H9 (cell line): ENCODE data around the gene GPR176. TPM values are rescaled to one million over a fixed set of nuclear protein-coding genes. Genes with fewer than 3 reads are reported as not detected.
A peak's percentile ranks its signal among the peaks of the same experiment; 100 is the strongest.

Experiments
- DNase-seq: peaks from one replicate; pipeline ENCODE4 v3.0.0-alpha.2; 2017
- H2AFZ ChIP-seq: one replicate; pipeline ENCODE4 v1.6.1; 2013; ENCODE audit warnings: mild to moderate bottlenecking, low read length, control low read depth, moderate library complexity
- H2AK5ac ChIP-seq: 2 replicates; pipeline ENCODE4 v1.6.1; 2013; ENCODE audit warnings: low read length, control low read depth, mixed read lengths; ENCODE audit not compliant: insufficient read length
- H2BK120ac ChIP-seq: one replicate; pipeline ENCODE4 v1.6.1; 2013; ENCODE audit warnings: low read depth, mild to moderate bottlenecking, low read length, control low read depth, inconsistent platforms; ENCODE audit not compliant: poor library complexity, severe bottlenecking
- H2BK12ac ChIP-seq: 2 replicates; pipeline ENCODE4 v1.6.1; 2013; ENCODE audit warnings: low read length, control low read depth, mixed read lengths, low read depth; ENCODE audit not compliant: insufficient read length
- H2BK15ac ChIP-seq: 2 replicates; pipeline ENCODE4 v1.6.1; 2013; ENCODE audit warnings: low read depth, low read length, control low read depth
- H2BK20ac ChIP-seq: one replicate; pipeline ENCODE4 v1.6.1; 2013; ENCODE audit warnings: low read depth, mild to moderate bottlenecking, low read length, control low read depth, inconsistent platforms; ENCODE audit not compliant: poor library complexity, severe bottlenecking
- H2BK5ac ChIP-seq: 2 replicates; pipeline ENCODE4 v1.6.1; 2013; ENCODE audit warnings: low read length, control low read depth, mixed read lengths; ENCODE audit not compliant: insufficient read length
- H3K14ac ChIP-seq: 2 replicates; pipeline ENCODE4 v1.6.1; 2013; ENCODE audit warnings: low read length, control low read depth; ENCODE audit not compliant: insufficient read depth
- H3K18ac ChIP-seq: 2 replicates; pipeline ENCODE4 v1.6.1; 2013; ENCODE audit warnings: low read depth, mild to moderate bottlenecking, mixed read lengths, low read length, control low read depth; ENCODE audit not compliant: insufficient read length
- H3K23ac ChIP-seq: 2 replicates; pipeline ENCODE4 v1.6.1; 2013; ENCODE audit warnings: low read length, control low read depth, mixed read lengths, low read depth; ENCODE audit not compliant: insufficient read length
- H3K23me2 ChIP-seq: 2 replicates; pipeline ENCODE4 v1.6.1; 2013; ENCODE audit warnings: low read depth, mild to moderate bottlenecking, mixed read lengths, low read length, control low read depth; ENCODE audit not compliant: insufficient read length, poor library complexity, severe bottlenecking
- H3K27ac ChIP-seq: 2 replicates; pipeline ENCODE4 v1.5.1; 2013; ENCODE audit warnings: low read length, control low read depth, mixed read lengths, low read depth; ENCODE audit not compliant: insufficient read length
- H3K27me3 ChIP-seq: 2 replicates; pipeline ENCODE4 v1.6.1; 2013; ENCODE audit warnings: low read length, control low read depth, inconsistent platforms; ENCODE audit not compliant: insufficient read depth
- H3K4ac ChIP-seq: 2 replicates; pipeline ENCODE4 v1.6.1; 2013; ENCODE audit warnings: low read depth, mild to moderate bottlenecking, control low read depth, inconsistent platforms, low read length, moderate library complexity
- H3K4me1 ChIP-seq: 2 replicates; pipeline ENCODE4 v1.6.1; 2013; ENCODE audit warnings: low read length, control low read depth, inconsistent platforms; ENCODE audit not compliant: insufficient read depth
- H3K4me2 ChIP-seq: 2 replicates; pipeline ENCODE4 v1.6.1; 2013; ENCODE audit warnings: low read length, control low read depth, mixed read lengths; ENCODE audit not compliant: insufficient read length, insufficient read depth
- H3K56ac ChIP-seq: 2 replicates; pipeline ENCODE4 v1.6.1; 2013; ENCODE audit warnings: low read depth, mild to moderate bottlenecking, mixed read lengths, low read length, control low read depth; ENCODE audit not compliant: insufficient read length
- H3K79me1 ChIP-seq: 2 replicates; pipeline ENCODE4 v1.6.1; 2013; ENCODE audit warnings: low read depth, mild to moderate bottlenecking, moderate library complexity, low read length, control low read depth, inconsistent platforms; ENCODE audit not compliant: insufficient read depth, poor library complexity, severe bottlenecking
- H3K79me2 ChIP-seq: 2 replicates; pipeline ENCODE4 v1.6.1; 2013; ENCODE audit warnings: low read length, control low read depth, inconsistent platforms; ENCODE audit not compliant: insufficient read depth
- H3K9ac ChIP-seq: 2 replicates; pipeline ENCODE4 v1.6.1; 2013; ENCODE audit warnings: low read length, control low read depth, mixed read lengths; ENCODE audit not compliant: insufficient read length; ENCODE audit errors: extremely low read depth
- H3K9me3 ChIP-seq: one replicate; pipeline ENCODE4 v1.6.1; 2013; ENCODE audit warnings: low read depth, low read length, inconsistent platforms; ENCODE audit not compliant: control insufficient read depth
- H3T11ph ChIP-seq: one replicate; pipeline ENCODE4 v1.6.1; 2013; ENCODE audit warnings: mild to moderate bottlenecking, low read length, control low read depth, inconsistent platforms
- H4K20me1 ChIP-seq: one replicate; pipeline ENCODE4 v1.6.1; 2013; ENCODE audit not compliant: control insufficient read depth, insufficient read length, insufficient read depth
- H4K5ac ChIP-seq: 2 replicates; pipeline ENCODE4 v1.6.1; 2013; ENCODE audit warnings: low read depth, mild to moderate bottlenecking, mixed read lengths, low read length, control low read depth; ENCODE audit not compliant: insufficient read length
- H4K8ac ChIP-seq: replicated peaks from 2 replicates; pipeline ENCODE4 v1.6.1; 2013; ENCODE audit warnings: low read length, control low read depth, mixed read lengths, low read depth; ENCODE audit not compliant: insufficient read length
- H4K91ac ChIP-seq: 2 replicates; pipeline ENCODE4 v1.6.1; 2013; ENCODE audit warnings: low read depth, mild to moderate bottlenecking, moderate library complexity, mixed read lengths, low read length, control low read depth; ENCODE audit not compliant: insufficient read length
- H3K27ac Mint-ChIP-seq, 3 experiments: 2 replicates in 2 of 3; 3 replicates in 1 of 3; pipeline ENCODE4 v1.8.0; 2020 to 2021; ENCODE audit warnings: mixed read lengths in 3 of 3, mild to moderate bottlenecking in 1 of 3, moderate library complexity in 1 of 3
- H3K27me3 Mint-ChIP-seq: 2 replicates; pipeline ENCODE4 v1.8.0; 2021; ENCODE audit warnings: low read depth, mild to moderate bottlenecking, moderate library complexity, mixed read lengths
- H3K36me3 Mint-ChIP-seq, 3 experiments: 2 replicates in 2 of 3; 3 replicates in 1 of 3; pipeline ENCODE4 v1.8.0; 2020 to 2021; ENCODE audit warnings: low read depth in 3 of 3, mixed read lengths in 3 of 3; ENCODE audit not compliant: insufficient read depth in 1 of 3
- H3K4me1 Mint-ChIP-seq, 2 experiments: 2 replicates each; pipeline ENCODE4 v1.8.0; 2020; ENCODE audit warnings: mixed read lengths in 2 of 2
- H3K4me3 Mint-ChIP-seq, 2 experiments: 2 replicates in 1 of 2; 3 replicates in 1 of 2; pipeline ENCODE4 v1.8.0; 2020 to 2021; ENCODE audit warnings: mild to moderate bottlenecking in 2 of 2, mixed read lengths in 2 of 2, moderate library complexity in 1 of 2
- H3K9me3 Mint-ChIP-seq, 2 experiments: 2 replicates in 1 of 2; 3 replicates in 1 of 2; pipeline ENCODE4 v1.8.0; 2020; ENCODE audit warnings: mild to moderate bottlenecking in 2 of 2, mixed read lengths in 2 of 2, moderate library complexity in 1 of 2
- CTCF ChIP-seq: fragments of 200-600 bp; sonication (generic); conservative IDR thresholded peaks from 3 replicates; pipeline ENCODE4 v1.8.0; 2021; ENCODE audit warnings: antibody characterized with exemption, mild to moderate bottlenecking
- WGBS: extraction: QIAGEN DNeasy Blood & Tissue Kit; methylation state at CpG from one replicate; pipeline ENCODE4 v1.1.7; 2013; ENCODE audit warnings: missing lambda C conversion rate, low lambda C conversion rate, mixed read lengths; ENCODE audit not compliant: insufficient read length; ENCODE audit errors: extremely low coverage; 5-methylcytosine and 5-hydroxymethylcytosine counted together
- total RNA-seq: library from RNA; stranded (reverse); gene quantifications from 2 replicates; pipeline ENCODE4 v1.2.1, GENCODE V29; 2021

GPR176 gene
- total RNA-seq, 1 experiment from 2014 or later = 132 TPM

- Histone ChIP-seq H3K9ac (no peak overlapping the region), H3K9me3 (no peaks in the 10 kb centered on the region), H3T11ph (no peak overlapping the region), H2BK15ac (no peak overlapping the region), H3K14ac (no peak overlapping the region), H3K79me2 (peaks cover 3% of the 10 kb centered on the region; the same call in 1 of the 2 replicates), H3K56ac (no peak overlapping the region), H3K4ac (no peak overlapping the region), H3K23me2 (no peaks in the 10 kb centered on the region), H3K27me3 (no peaks in the 10 kb centered on the region), H3K79me1 (peaks cover 4% of the 10 kb centered on the region), H3K18ac (no peak overlapping the region), H4K8ac (no peak overlapping the region), H4K91ac (no peak overlapping the region), H3K4me1 (no peaks in the 10 kb centered on the region), H3K23ac (no peak overlapping the region), H2BK5ac (no peak overlapping the region), H2BK120ac (no peak overlapping the region), H2AFZ (no peak overlapping the region), H4K5ac (no peak overlapping the region), H4K20me1 (no peaks in the 10 kb centered on the region), H3K4me2 (no peak overlapping the region), H2BK20ac (no peak overlapping the region), H2BK12ac (no peak overlapping the region), H2AK5ac (no peak overlapping the region), H3K27ac (no peak overlapping the region)
- no peak overlapping the region for H3K4me3 Mint-ChIP-seq
- no peaks in the 10 kb centered on the region for H3K27me3 Mint-ChIP-seq
- WGBS = no CpG with 5 or more reads among the region's 19 CpGs
- H3K9me3 Mint-ChIP-seq = no peaks in the 10 kb centered on the region
- peak overlapping the region; percentile 26 to 60 (median 33); a peak in 4 of 7 replicates for H3K27ac Mint-ChIP-seq
- peak; percentile 57 for DNase-seq
- peaks cover 35 to 41% of the 10 kb centered on the region in 2 experiments for H3K4me1 Mint-ChIP-seq
- peak; percentile 64 for TF ChIP-seq CTCF
- H3K36me3 Mint-ChIP-seq = peaks cover 32 to 70% (median 66%) of the 10 kb centered on the region in 3 experiments
These were observed 118.3 kb downstream of the GPR176 start for GRCh38 chr15:39801641-39802309.
